Glutamatergic neuron (in vitro differentiated cells): ENCODE data around the gene XCL2. TPM values are rescaled to one million over a fixed set of nuclear protein-coding genes. Genes with fewer than 3 reads are reported as not detected.
"Not testable (repeated sequence)": the region's sequence is repeated elsewhere in the genome, so short reads cannot be mapped to it uniquely, and the experiment has no call there.

Source experiments
- DNase-seq: peaks from one replicate; pipeline ENCODE4 v3.0.0; 2022
- H3K27ac Mint-ChIP-seq: one replicate; pipeline ENCODE4 v1.8.0; 2020; ENCODE audit warnings: mild to moderate bottlenecking, mixed read lengths, inconsistent platforms; ENCODE audit not compliant: unreplicated experiment
- H3K27me3 Mint-ChIP-seq: one replicate; pipeline ENCODE4 v1.8.0; 2020; ENCODE audit warnings: mild to moderate bottlenecking, moderate library complexity, mixed read lengths, inconsistent platforms; ENCODE audit not compliant: unreplicated experiment
- H3K36me3 Mint-ChIP-seq: one replicate; pipeline ENCODE4 v1.8.0; 2020; ENCODE audit warnings: mild to moderate bottlenecking, mixed read lengths, inconsistent platforms; ENCODE audit not compliant: unreplicated experiment
- H3K4me1 Mint-ChIP-seq: one replicate; pipeline ENCODE4 v1.8.0; 2020; ENCODE audit warnings: mild to moderate bottlenecking, low read depth, mixed read lengths, inconsistent platforms; ENCODE audit not compliant: unreplicated experiment
- H3K4me3 Mint-ChIP-seq: one replicate; pipeline ENCODE4 v1.8.0; 2020; ENCODE audit warnings: mild to moderate bottlenecking, mixed read lengths, inconsistent platforms; ENCODE audit not compliant: unreplicated experiment
- H3K9me3 Mint-ChIP-seq: one replicate; pipeline ENCODE4 v1.8.0; 2020; ENCODE audit warnings: mild to moderate bottlenecking, moderate library complexity, mixed read lengths, inconsistent platforms; ENCODE audit not compliant: unreplicated experiment
- long read RNA-seq: library from polyadenylated mRNA; unstranded; transcript quantifications from one replicate; pipeline ENCODE4 v2.0.0, GENCODE V29; 2020; ENCODE audit not compliant: unreplicated experiment
- total RNA-seq: library from RNA; stranded (reverse); fragmentation: NEBNext Ultra II Directional; extraction: Animal tissue kit (Norgen Biotek cat#: 25700); gene quantifications from one replicate; pipeline ENCODE4 v1.2.1, GENCODE V29; 2021; ENCODE audit not compliant: unreplicated experiment
- TF ChIP-seq, protein P1 (sequence below): fragments of 200-600 bp; sonication (generic); IDR thresholded peaks from one replicate; pipeline ENCODE4 v1.5.0; 2021; ENCODE audit not compliant: partially characterized antibody, unreplicated experiment

The XCL2 gene, protein sequence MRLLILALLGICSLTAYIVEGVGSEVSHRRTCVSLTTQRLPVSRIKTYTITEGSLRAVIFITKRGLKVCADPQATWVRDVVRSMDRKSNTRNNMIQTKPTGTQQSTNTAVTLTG
- not detected for total RNA-seq
- long read RNA-seq, result 0 reads

DNA sequence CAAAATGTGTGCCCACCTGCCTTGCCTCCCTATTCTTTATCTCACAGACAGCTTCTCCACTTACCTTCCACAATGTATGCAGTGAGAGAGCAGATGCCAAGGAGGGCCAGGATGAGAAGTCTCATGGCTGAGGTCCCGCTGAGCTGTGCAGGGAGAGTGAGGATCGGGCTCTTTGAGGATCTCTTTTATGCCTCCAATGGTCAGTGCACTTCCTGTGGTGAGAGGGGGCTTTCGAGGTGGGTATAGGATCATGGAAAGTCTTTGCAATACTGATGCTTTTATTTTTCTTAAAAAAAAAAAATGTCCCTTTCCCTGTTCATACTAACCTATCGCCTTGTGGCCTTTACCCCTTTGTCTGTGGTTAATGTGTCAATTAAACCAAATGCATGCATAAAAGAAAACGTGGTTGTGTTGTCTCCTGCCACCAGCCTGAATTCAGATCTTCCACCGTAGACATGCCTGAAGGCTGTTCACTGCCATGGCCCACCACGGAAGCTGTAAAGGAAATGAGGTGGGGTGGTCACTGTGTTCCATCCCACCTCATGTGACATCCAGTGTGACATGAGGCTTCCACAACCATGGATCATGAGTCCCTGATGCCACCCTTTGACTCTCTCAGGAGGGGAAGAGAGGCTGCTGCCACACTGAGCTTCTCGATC is at the start of gene XCL2:
Gene XCL2 (minus strand): TSS at position 158 of the 659 bp plus-strand sequence. CDS start 33 bp downstream, at position 125.
- H3K9me3 Mint-ChIP-seq, H3K4me3 Mint-ChIP-seq, H3K36me3 Mint-ChIP-seq: not testable (repeated sequence)

DNA sequence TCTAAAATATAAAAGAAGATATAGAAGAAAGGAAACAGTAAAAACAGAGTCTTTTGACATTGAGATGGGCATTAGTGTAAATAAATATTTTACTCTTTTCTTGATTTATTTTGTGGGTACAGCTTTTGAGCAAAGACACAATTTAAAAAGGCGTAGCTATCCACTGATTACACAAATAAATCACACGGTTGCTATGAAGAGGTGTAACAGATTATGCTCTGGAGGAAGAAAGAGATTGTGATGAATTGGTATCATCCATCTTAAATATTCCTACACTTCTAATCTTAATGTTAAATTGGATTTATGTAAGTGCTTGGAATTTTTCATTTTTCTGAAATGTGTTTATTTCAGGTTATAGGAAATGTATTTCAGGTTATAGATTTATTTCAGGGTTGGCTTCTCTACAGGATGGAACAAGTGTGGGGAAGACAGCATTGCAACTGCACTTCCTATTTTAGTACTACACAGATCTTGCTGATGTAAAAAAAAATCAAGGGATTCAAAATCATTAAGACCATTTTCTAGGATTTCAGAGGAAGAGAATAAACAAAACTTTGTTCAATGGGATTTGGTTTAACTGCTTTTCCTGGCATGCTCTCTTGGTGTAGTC is 47.9 kb upstream of the XCL2 start:
- Mint-ChIP-seq H3K4me1 (no peaks in the 10 kb centered on the region), H3K27ac (no peak overlapping the region), H3K9me3 (peaks cover 2% of the 10 kb centered on the region), H3K4me3 (no peak overlapping the region), H3K27me3 (no peaks in the 10 kb centered on the region), H3K36me3 (peaks cover 4% of the 10 kb centered on the region)
- TF ChIP-seq, protein P1, sequence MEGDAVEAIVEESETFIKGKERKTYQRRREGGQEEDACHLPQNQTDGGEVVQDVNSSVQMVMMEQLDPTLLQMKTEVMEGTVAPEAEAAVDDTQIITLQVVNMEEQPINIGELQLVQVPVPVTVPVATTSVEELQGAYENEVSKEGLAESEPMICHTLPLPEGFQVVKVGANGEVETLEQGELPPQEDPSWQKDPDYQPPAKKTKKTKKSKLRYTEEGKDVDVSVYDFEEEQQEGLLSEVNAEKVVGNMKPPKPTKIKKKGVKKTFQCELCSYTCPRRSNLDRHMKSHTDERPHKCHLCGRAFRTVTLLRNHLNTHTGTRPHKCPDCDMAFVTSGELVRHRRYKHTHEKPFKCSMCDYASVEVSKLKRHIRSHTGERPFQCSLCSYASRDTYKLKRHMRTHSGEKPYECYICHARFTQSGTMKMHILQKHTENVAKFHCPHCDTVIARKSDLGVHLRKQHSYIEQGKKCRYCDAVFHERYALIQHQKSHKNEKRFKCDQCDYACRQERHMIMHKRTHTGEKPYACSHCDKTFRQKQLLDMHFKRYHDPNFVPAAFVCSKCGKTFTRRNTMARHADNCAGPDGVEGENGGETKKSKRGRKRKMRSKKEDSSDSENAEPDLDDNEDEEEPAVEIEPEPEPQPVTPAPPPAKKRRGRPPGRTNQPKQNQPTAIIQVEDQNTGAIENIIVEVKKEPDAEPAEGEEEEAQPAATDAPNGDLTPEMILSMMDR, result no peak
- no peak for DNase-seq

More for the DNA sequence above, at the start of gene XCL2:
- not testable (repeated sequence) for H3K27me3 Mint-ChIP-seq, DNase-seq, H3K4me1 Mint-ChIP-seq, H3K27ac Mint-ChIP-seq

DNA sequence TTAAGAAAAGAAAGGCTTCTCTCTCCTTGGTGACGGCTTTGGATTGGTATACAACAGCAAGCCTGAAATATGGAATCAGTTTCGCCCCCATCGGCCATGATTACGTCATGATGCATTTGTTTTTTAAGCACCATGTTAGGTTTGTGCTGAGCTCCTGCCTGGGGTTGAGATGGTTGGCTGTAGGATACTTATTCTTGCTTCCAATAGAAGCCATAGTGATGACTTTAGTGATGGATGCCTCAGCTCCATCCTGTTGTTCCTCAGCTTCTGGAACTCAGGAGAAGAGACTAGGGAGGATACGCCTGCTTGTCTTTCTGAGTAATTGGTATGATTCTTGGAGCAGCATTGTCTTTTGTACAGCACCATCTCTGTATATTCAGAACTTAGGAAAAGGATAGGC is 47.3 kb upstream of the XCL2 start:
- DNase-seq, result no peak
- H3K9me3 Mint-ChIP-seq, result peaks cover 2% of the 10 kb centered on the region
- H3K27ac Mint-ChIP-seq, result no peak overlapping the region
- no peaks in the 10 kb centered on the region for H3K4me1 Mint-ChIP-seq
- H3K4me3 Mint-ChIP-seq, result no peak overlapping the region
- peaks cover 4% of the 10 kb centered on the region for H3K36me3 Mint-ChIP-seq
- H3K27me3 Mint-ChIP-seq, result no peaks in the 10 kb centered on the region
- TF ChIP-seq, protein P1, result no peak

DNA sequence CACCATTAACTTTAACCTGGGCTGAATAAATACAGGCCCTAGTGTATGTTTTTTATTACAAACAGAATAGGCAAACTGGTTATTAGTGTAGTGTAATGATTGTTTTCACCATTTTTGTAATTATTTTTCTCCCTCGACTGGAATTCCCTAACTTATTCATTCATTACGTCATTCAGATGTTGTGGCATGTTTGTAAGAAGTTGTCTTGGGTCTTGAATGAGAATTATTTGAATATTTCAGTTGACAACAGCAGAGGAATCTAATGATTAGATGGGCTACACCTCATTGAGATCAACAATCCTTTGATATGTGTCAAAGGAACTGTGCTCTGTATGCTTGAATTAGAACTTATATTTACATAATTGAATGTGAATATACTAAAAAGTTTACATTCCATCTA is 45.4 kb upstream of the XCL2 start:
- TF ChIP-seq, protein P1, result no peak
- no peaks in the 10 kb centered on the region for H3K27me3 Mint-ChIP-seq
- H3K4me1 Mint-ChIP-seq, result no peaks in the 10 kb centered on the region
- peaks cover 4% of the 10 kb centered on the region for H3K36me3 Mint-ChIP-seq
- DNase-seq, result no peak
- H3K27ac Mint-ChIP-seq, result no peak overlapping the region
- no peak overlapping the region for H3K4me3 Mint-ChIP-seq
- peaks cover 2% of the 10 kb centered on the region for H3K9me3 Mint-ChIP-seq

DNA sequence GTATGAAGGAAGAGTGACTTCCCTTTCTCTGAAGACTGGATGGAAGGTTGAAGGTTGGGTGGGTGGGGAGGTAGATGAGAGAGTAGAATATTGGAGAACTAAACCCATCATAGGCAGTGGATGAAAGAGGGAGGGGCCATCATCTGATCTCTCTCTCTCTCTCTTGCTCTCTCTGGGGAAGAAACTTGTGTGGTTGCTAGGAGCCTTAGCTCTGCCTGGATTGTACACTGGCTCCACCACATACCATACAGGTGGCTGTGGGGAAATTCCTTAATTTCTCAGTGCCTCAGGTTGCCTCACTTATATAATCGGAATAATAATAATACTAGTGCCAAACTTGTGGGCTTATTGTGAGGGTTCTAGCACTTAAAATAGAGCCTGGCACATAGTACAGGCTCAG is 42.1 kb upstream of the XCL2 start:
- Mint-ChIP-seq H3K27me3 (no peaks in the 10 kb centered on the region), H3K4me1 (no peaks in the 10 kb centered on the region), H3K4me3 (no peak overlapping the region), H3K27ac (no peak overlapping the region), H3K9me3 (peaks cover 2% of the 10 kb centered on the region), H3K36me3 (peaks cover 4% of the 10 kb centered on the region)
- DNase-seq, result no peak
- TF ChIP-seq, protein P1, result no peak
